Neural cell (in vitro differentiated cells): Measurements from ENCODE around the gene ANKRD31. TPM values are rescaled to one million over a fixed set of nuclear protein-coding genes. Genes with fewer than 3 reads are reported as not detected.

Source experiments
- H2AFZ ChIP-seq: fragments of 200-600, 300-800 bp; sonication (generic), shearing (Covaris generic); 2 replicates; pipeline ENCODE4 v1.6.0; 2014; ENCODE audit warnings: low read depth, mild to moderate bottlenecking, antibody characterized with exemption, low read length, moderate library complexity
- H3F3A ChIP-seq: fragments of 200-600 bp; shearing (Covaris generic); 2 replicates; pipeline ENCODE4 v1.6.1; 2016; ENCODE audit warnings: mild to moderate bottlenecking, moderate library complexity, mixed read lengths, antibody characterized with exemption, low read length; ENCODE audit not compliant: insufficient read depth, poor library complexity, severe bottlenecking
- H3K27ac ChIP-seq: fragments of 200-600, 300-800 bp; sonication (generic), shearing (Covaris generic); 2 replicates; pipeline ENCODE4 v1.5.1; 2014; ENCODE audit warnings: mild to moderate bottlenecking, low read length, moderate library complexity
- H3K27me3 ChIP-seq: fragments of 300-800, 200-600 bp; sonication (generic), shearing (Covaris generic); 2 replicates; pipeline ENCODE4 v1.6.0; 2014; ENCODE audit warnings: mild to moderate bottlenecking, low read depth, low read length, moderate library complexity; ENCODE audit not compliant: insufficient read depth
- H3K36me3 ChIP-seq: fragments of 300-800, 200-600 bp; sonication (generic), shearing (Covaris generic); 2 replicates; pipeline ENCODE4 v1.5.1; 2014; ENCODE audit warnings: mild to moderate bottlenecking, antibody characterized with exemption, low read length, moderate library complexity; ENCODE audit not compliant: insufficient read depth
- H3K4me2 ChIP-seq: fragments of 300-800, 200-600 bp; sonication (generic), shearing (Covaris generic); 2 replicates; pipeline ENCODE4 v1.6.0; 2014; ENCODE audit warnings: mild to moderate bottlenecking, low read length
- H3K4me3 ChIP-seq: fragments of 300-800, 200-600 bp; sonication (generic), shearing (Covaris generic); 2 replicates; pipeline ENCODE4 v1.5.1; 2014; ENCODE audit warnings: mild to moderate bottlenecking, low read length, moderate library complexity
- H3K79me2 ChIP-seq: fragments of 200-600 bp; shearing (Covaris generic); replicated peaks from 2 replicates; pipeline ENCODE4 v1.6.0; 2014; ENCODE audit warnings: mild to moderate bottlenecking, low read length, moderate library complexity; ENCODE audit not compliant: insufficient read depth
- H3K9ac ChIP-seq: fragments of 300-800, 200-600 bp; sonication (generic), shearing (Covaris generic); 2 replicates; pipeline ENCODE4 v1.6.1; 2016; ENCODE audit warnings: mild to moderate bottlenecking, low read length, mixed read lengths
- H3K9me2 ChIP-seq: fragments of 200-600 bp; shearing (Covaris generic); 2 replicates; pipeline ENCODE4 v1.6.1; 2016; ENCODE audit warnings: mild to moderate bottlenecking, low read length, mixed read lengths; ENCODE audit not compliant: insufficient read depth
- H3K9me3 ChIP-seq: fragments of 200-600, 300-800 bp; sonication (generic), shearing (Covaris generic); 2 replicates; pipeline ENCODE4 v1.6.1; 2016; ENCODE audit warnings: mild to moderate bottlenecking, mixed run types, low read length, moderate library complexity, mixed read lengths
- H4K20me1 ChIP-seq: fragments of 200-600 bp; shearing (Covaris generic); 2 replicates; pipeline ENCODE4 v1.6.1; 2016; ENCODE audit warnings: mild to moderate bottlenecking, mixed run types; ENCODE audit not compliant: insufficient read depth
- CTCF ChIP-seq: fragments of 450-650 bp; IDR thresholded peaks from 2 replicates; pipeline ENCODE4 v1.5.1; 2014; ENCODE audit warnings: antibody characterized with exemption, mild to moderate bottlenecking, moderate library complexity; ENCODE audit not compliant: poor library complexity, severe bottlenecking
- EP300 ChIP-seq: fragments of 450-650 bp; conservative IDR thresholded peaks from 2 replicates; pipeline ENCODE4 v1.6.1; 2014; ENCODE audit warnings: antibody characterized with exemption, mild to moderate bottlenecking, moderate library complexity; ENCODE audit not compliant: poor library complexity, severe bottlenecking
- EZH2 ChIP-seq: fragments of 200-600, 300-800 bp; shearing (Covaris generic), sonication (generic); IDR thresholded peaks from 2 replicates; pipeline ENCODE4 v1.6.1; 2014; ENCODE audit warnings: antibody characterized with exemption, low read length, borderline replicate concordance, mild to moderate bottlenecking; ENCODE audit not compliant: insufficient read depth, poor library complexity, severe bottlenecking
- MXI1 ChIP-seq: fragments of 450-650 bp; conservative IDR thresholded peaks from 2 replicates; pipeline ENCODE4 v1.6.1; 2014; ENCODE audit warnings: antibody characterized with exemption, mild to moderate bottlenecking; ENCODE audit not compliant: poor library complexity, severe bottlenecking
- POLR2AphosphoS5 ChIP-seq: IDR thresholded peaks from 2 replicates; pipeline ENCODE4 v1.6.1; 2012
- RAD21 ChIP-seq: fragments of 450-650 bp; conservative IDR thresholded peaks from 2 replicates; pipeline ENCODE4 v1.6.1; 2014; ENCODE audit warnings: antibody characterized with exemption, mild to moderate bottlenecking, moderate library complexity
- REST ChIP-seq: IDR thresholded peaks from 2 replicates; pipeline ENCODE4 v1.6.1; 2012; ENCODE audit warnings: borderline replicate concordance
- SMC3 ChIP-seq: fragments of 450-650 bp; conservative IDR thresholded peaks from 2 replicates; pipeline ENCODE4 v1.6.1; 2014; ENCODE audit warnings: antibody characterized with exemption, mild to moderate bottlenecking, moderate library complexity; ENCODE audit not compliant: poor library complexity
- TAF1 ChIP-seq: IDR thresholded peaks from 2 replicates; pipeline ENCODE4 v1.6.1; 2012; ENCODE audit warnings: low read depth
- polyA plus RNA-seq: library from polyadenylated mRNA; depleted of rRNA; stranded (reverse); fragments of >200 nt; gene quantifications from 2 replicates; pipeline ENCODE4 v1.2.3, GENCODE V29; 2014

The ANKRD31 gene
- polyA plus RNA-seq, 1 donor from 2014 or later: 0.62 TPM

GRCh38 chr5:75190227-75190626, 46.5 kb downstream of the ANKRD31 start:
- Histone ChIP-seq H3K4me3 (no peak overlapping the region), H3K9ac (no peak overlapping the region), H3K4me2 (no peak overlapping the region), H3K79me2 (no peaks in the 10 kb centered on the region), H3K9me2 (no peaks in the 10 kb centered on the region), H3F3A (no peaks in the 10 kb centered on the region), H3K27ac (no peak overlapping the region), H3K36me3 (no peaks in the 10 kb centered on the region), H3K9me3 (no peaks in the 10 kb centered on the region), H2AFZ (no peak overlapping the region), H3K27me3 (no peaks in the 10 kb centered on the region), H4K20me1 (no peaks in the 10 kb centered on the region)
- TF ChIP-seq MXI1 (no peak), CTCF (no peak), POLR2AphosphoS5 (no peak), RAD21 (no peak), SMC3 (no peak), REST (no peak), TAF1 (no peak), EZH2 (no peak), EP300 (no peak)

- Histone ChIP-seq H3K36me3 (no peaks in the 10 kb centered on the region), H3F3A (no peaks in the 10 kb centered on the region), H3K9me3 (no peaks in the 10 kb centered on the region), H2AFZ (no peak overlapping the region), H3K4me2 (no peak overlapping the region), H3K27ac (no peak overlapping the region), H3K27me3 (no peaks in the 10 kb centered on the region), H3K9me2 (no peaks in the 10 kb centered on the region), H3K4me3 (no peak overlapping the region), H3K79me2 (no peaks in the 10 kb centered on the region), H4K20me1 (no peaks in the 10 kb centered on the region), H3K9ac (no peak overlapping the region)
- TF ChIP-seq MXI1: no peak
- no peak for TF ChIP-seq EP300
- TF ChIP-seq CTCF: no peak
- TF ChIP-seq RAD21: no peak
- no peak for TF ChIP-seq POLR2AphosphoS5
- TF ChIP-seq TAF1: no peak
- TF ChIP-seq SMC3: no peak
- no peak for TF ChIP-seq EZH2
- TF ChIP-seq REST: no peak
These were observed 47.3 kb downstream of the ANKRD31 start for GRCh38 chr5:75189353-75189752.
